Uterus (tissue), 4 donors: Measurements from ENCODE around the gene TBX21. TPM values are rescaled to one million over a fixed set of nuclear protein-coding genes. Genes with fewer than 3 reads are reported as not detected.

Experiments used
- DNase-seq, 2 donors: peaks; one replicate each; pipeline ENCODE4 v3.0.0-alpha.2; 2019 to 2020
- H3K27ac ChIP-seq, 2 donors: fragments of 200-600 bp; sonication (generic); 1 replicate in 1 of 2; 2 replicates in 1 of 2; pipeline ENCODE4 v1.5.1; 2016 to 2018
- H3K27me3 ChIP-seq, 2 donors: fragments of 200-600 bp; sonication (generic); one replicate each; pipeline ENCODE4 v1.5.1; 2018 to 2019; ENCODE audit warnings: control low read depth in 1 of 2
- H3K36me3 ChIP-seq, 2 donors: fragments of 200-600 bp; sonication (generic); one replicate each; pipeline ENCODE4 v1.5.1; 2019; ENCODE audit warnings: control low read depth in 1 of 2
- H3K4me1 ChIP-seq, 2 donors: fragments of 200-600 bp; sonication (generic); one replicate each; pipeline ENCODE4 v1.5.1; 2018 to 2019; ENCODE audit warnings: control low read depth in 1 of 2
- H3K4me3 ChIP-seq, 2 donors: fragments of 200-600 bp; sonication (generic); 1 replicate in 1 of 2; 2 replicates in 1 of 2; pipeline ENCODE4 v1.5.1; 2018 to 2019; ENCODE audit warnings: mild to moderate bottlenecking in 1 of 2
- H3K9me3 ChIP-seq, 2 donors: fragments of 200-600 bp; sonication (generic); one replicate each; pipeline ENCODE4 v1.5.1; 2019; ENCODE audit warnings: control low read depth in 1 of 2
- CTCF ChIP-seq, 4 experiments: fragments of 200-600 bp in 2 of 4; fragments of 450-650 bp in 2 of 4; sonication (generic) in 2 of 4; IDR thresholded peaks; one replicate each; pipeline ENCODE4 v1.5.1; 2016 to 2019; ENCODE audit warnings: antibody characterized with exemption in 4 of 4, mild to moderate bottlenecking in 2 of 4, moderate library complexity in 1 of 4
- POLR2A ChIP-seq, 2 donors: fragments of 450-650 bp; IDR thresholded peaks; one replicate each; pipeline ENCODE4 v1.6.1; 2016; ENCODE audit warnings: antibody characterized with exemption in 2 of 2, mild to moderate bottlenecking in 1 of 2, moderate library complexity in 1 of 2
- intact Hi-C: fragments of 100-400 bp; cut with DNase I; formaldehyde crosslinking; loops from one replicate; pipeline ENCODE4 v1.15.1; 2023; ENCODE audit warnings: low total_unique reads
- total RNA-seq, 4 donors: library from RNA; depleted of rRNA in 3 of 4; stranded (reverse); fragments of >200 nt in 3 of 4; gene quantifications; one replicate each; pipeline versions ENCODE4 v1.1.0 to v1.2.4, GENCODE V29; 2014 to 2023
- donor health status: DM: yes; HTN: yes; CAD: no.

The TBX21 gene
- total RNA-seq, 4 donors from 2014 or later = 0.49 to 0.51 TPM; not detected in 2

- H3K36me3 ChIP-seq = no peaks in the 10 kb centered on the region
- peak overlapping the region; percentile 84 to 88 for H3K27ac ChIP-seq
- TF ChIP-seq CTCF (IDR thresholded peaks at IDR 0.05) (no peak), POLR2A (IDR thresholded peaks at IDR 0.05) (no peak)
- peak overlapping the region; percentile 78 to 86 for H3K4me3 ChIP-seq
- peaks cover 0 to 3% of the 10 kb centered on the region in 2 donors for H3K4me1 ChIP-seq
- intact Hi-C loops = no loop called here
- no peaks in the 10 kb centered on the region for H3K9me3 ChIP-seq
- DNase-seq = no peak
- no peaks in the 10 kb centered on the region for H3K27me3 ChIP-seq
Measured at GRCh38 chr17:47692895-47693730, 39.9 kb upstream of the TBX21 start.

- DNase-seq = peak; percentile 47 to 49
- no peaks in the 10 kb centered on the region for H3K27me3 ChIP-seq
- intact Hi-C loops = no loop called here
- peaks cover 0 to 3% of the 10 kb centered on the region in 2 donors for H3K4me1 ChIP-seq
- no peaks in the 10 kb centered on the region for H3K36me3 ChIP-seq
- H3K9me3 ChIP-seq = no peaks in the 10 kb centered on the region
- H3K27ac ChIP-seq = peak within 1 kb of the TSS; percentile 84 to 88
- TF ChIP-seq CTCF (IDR thresholded peaks at IDR 0.05) (no peak), POLR2A (IDR thresholded peaks at IDR 0.05) (no peak)
- peak within 1 kb of the TSS; percentile 78 to 86 for H3K4me3 ChIP-seq
Measured at GRCh38 chr17:47693731-47694580, 39.1 kb upstream of the TBX21 start, which contains the start of gene TBKBP1. Gene TBKBP1, plus strand, starts transcription at chr17:47694161. Its CDS starts 1,952 bp downstream, at chr17:47696113.

GRCh38 chr17:47694581-47695428, 38.2 kb upstream of the TBX21 start:
- H3K9me3 ChIP-seq = no peaks in the 10 kb centered on the region
- intact Hi-C loops = no loop called here
- no peaks in the 10 kb centered on the region for H3K36me3 ChIP-seq
- peaks cover 0 to 3% of the 10 kb centered on the region in 2 donors for H3K4me1 ChIP-seq
- no peaks in the 10 kb centered on the region for H3K27me3 ChIP-seq
- H3K4me3 ChIP-seq = peak overlapping the region; percentile 78 to 86
- DNase-seq = peak; percentile 57 to 65
- TF ChIP-seq POLR2A (IDR thresholded peaks at IDR 0.05) (peak in 1 of 2 donors; percentile 16), CTCF (IDR thresholded peaks at IDR 0.05) (no peak)
- peak overlapping the region; percentile 84 to 88 for H3K27ac ChIP-seq

- peak overlapping the region; percentile 78 to 86 for H3K4me3 ChIP-seq
Measured at GRCh38 chr17:47695429-47696376, 37.3 kb upstream of the TBX21 start.

More at GRCh38 chr17:47695429-47696376, 37.3 kb upstream of the TBX21 start:
- H3K27ac ChIP-seq = peak overlapping the region; percentile 84 to 88
- TF ChIP-seq CTCF (IDR thresholded peaks at IDR 0.05) (no peak), POLR2A (IDR thresholded peaks at IDR 0.05) (no peak)
- no peaks in the 10 kb centered on the region for H3K36me3 ChIP-seq
- intact Hi-C loops = no loop called here
- H3K9me3 ChIP-seq = no peaks in the 10 kb centered on the region
- DNase-seq = peak; percentile 44 to 58
- no peaks in the 10 kb centered on the region for H3K27me3 ChIP-seq
- peaks cover 0 to 3% of the 10 kb centered on the region in 2 donors for H3K4me1 ChIP-seq
